KMS-11 (cell line): Measurements from ENCODE around the gene PYHIN1.

Experiments
- H2AFZ ChIP-seq: fragments of 200-600 bp; sonication (generic); 2 replicates; pipeline ENCODE4 v1.6.1; 2016; ENCODE audit warnings: antibody characterized with exemption, mixed run types, low read depth
- H3K27ac ChIP-seq: fragments of 200-600 bp; sonication (generic); 2 replicates; pipeline ENCODE4 v1.6.1; 2016; ENCODE audit warnings: mild to moderate bottlenecking, mixed run types
- H3K27me3 ChIP-seq: fragments of 200-600 bp; sonication (generic); 2 replicates; pipeline ENCODE4 v1.6.1; 2017; ENCODE audit warnings: mild to moderate bottlenecking, low read depth, mixed run types, moderate library complexity; ENCODE audit not compliant: insufficient read depth
- H3K36me3 ChIP-seq: fragments of 200-600 bp; sonication (generic); 2 replicates; pipeline ENCODE4 v1.6.1; 2017; ENCODE audit warnings: mild to moderate bottlenecking, mixed run types; ENCODE audit not compliant: insufficient read depth
- H3K4me1 ChIP-seq: fragments of 200-600 bp; sonication (generic); 2 replicates; pipeline ENCODE4 v1.6.1; 2016; ENCODE audit warnings: mild to moderate bottlenecking, low read depth, mixed run types; ENCODE audit not compliant: poor library complexity, severe bottlenecking
- H3K4me2 ChIP-seq: fragments of 200-600 bp; sonication (generic); 2 replicates; pipeline ENCODE4 v1.7.0; 2016; ENCODE audit warnings: mild to moderate bottlenecking, mixed run types
- H3K4me3 ChIP-seq: fragments of 200-600 bp; sonication (generic); IDR thresholded peaks from 2 replicates; pipeline ENCODE4 v1.6.1; 2017; ENCODE audit warnings: low read depth, low read length, mixed read lengths; ENCODE audit not compliant: insufficient read depth
- H3K79me2 ChIP-seq: fragments of 200-600 bp; sonication (generic); 2 replicates; pipeline ENCODE4 v1.6.1; 2016; ENCODE audit warnings: low read depth, mixed run types; ENCODE audit not compliant: insufficient read depth
- H3K9ac ChIP-seq: fragments of 200-600 bp; sonication (generic); 2 replicates; pipeline ENCODE4 v1.6.1; 2016; ENCODE audit warnings: mild to moderate bottlenecking, mixed run types
- H4K20me1 ChIP-seq: fragments of 200-600 bp; sonication (generic); 2 replicates; pipeline ENCODE4 v1.6.1; 2016; ENCODE audit warnings: mild to moderate bottlenecking, mixed run types; ENCODE audit not compliant: insufficient read depth
- TF ChIP-seq, protein P1 (sequence below): fragments of 200-600 bp; sonication (generic); conservative IDR thresholded peaks from 2 replicates; pipeline ENCODE4 v1.6.1; 2017; ENCODE audit warnings: low read depth, mild to moderate bottlenecking, antibody characterized with exemption, low read length, moderate library complexity, mixed read lengths

The PYHIN1 gene

DNA sequence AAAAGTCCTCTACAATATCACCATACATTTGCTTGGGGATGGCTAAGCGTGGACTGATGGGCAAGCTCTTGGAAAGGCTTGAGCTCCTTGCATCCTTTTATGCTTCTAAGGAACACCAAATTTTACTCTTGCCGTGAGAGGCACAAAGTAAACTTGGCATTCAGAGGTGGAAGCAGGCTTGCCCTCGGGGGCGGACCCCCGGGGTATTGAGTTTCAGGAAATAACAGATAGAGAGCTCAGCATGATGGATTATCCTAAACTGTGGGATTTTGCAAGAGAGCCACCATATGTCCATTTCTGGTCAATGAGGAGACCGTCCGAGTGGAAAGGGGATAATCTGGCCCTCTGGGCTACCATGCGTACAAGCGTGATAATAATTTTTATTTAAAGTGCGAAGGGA is 92.4 kb downstream of the PYHIN1 start:
- Histone ChIP-seq H2AFZ (no peak overlapping the region), H3K9ac (no peak overlapping the region), H3K4me1 (no peaks in the 10 kb centered on the region), H3K4me2 (no peak overlapping the region), H3K79me2 (no peaks in the 10 kb centered on the region), H3K36me3 (no peaks in the 10 kb centered on the region; the same call in 1 of the 2 replicates), H3K4me3 (no peak overlapping the region), H3K27ac (no peak overlapping the region), H3K27me3 (no peaks in the 10 kb centered on the region), H4K20me1 (no peaks in the 10 kb centered on the region)
- TF ChIP-seq, protein P1, sequence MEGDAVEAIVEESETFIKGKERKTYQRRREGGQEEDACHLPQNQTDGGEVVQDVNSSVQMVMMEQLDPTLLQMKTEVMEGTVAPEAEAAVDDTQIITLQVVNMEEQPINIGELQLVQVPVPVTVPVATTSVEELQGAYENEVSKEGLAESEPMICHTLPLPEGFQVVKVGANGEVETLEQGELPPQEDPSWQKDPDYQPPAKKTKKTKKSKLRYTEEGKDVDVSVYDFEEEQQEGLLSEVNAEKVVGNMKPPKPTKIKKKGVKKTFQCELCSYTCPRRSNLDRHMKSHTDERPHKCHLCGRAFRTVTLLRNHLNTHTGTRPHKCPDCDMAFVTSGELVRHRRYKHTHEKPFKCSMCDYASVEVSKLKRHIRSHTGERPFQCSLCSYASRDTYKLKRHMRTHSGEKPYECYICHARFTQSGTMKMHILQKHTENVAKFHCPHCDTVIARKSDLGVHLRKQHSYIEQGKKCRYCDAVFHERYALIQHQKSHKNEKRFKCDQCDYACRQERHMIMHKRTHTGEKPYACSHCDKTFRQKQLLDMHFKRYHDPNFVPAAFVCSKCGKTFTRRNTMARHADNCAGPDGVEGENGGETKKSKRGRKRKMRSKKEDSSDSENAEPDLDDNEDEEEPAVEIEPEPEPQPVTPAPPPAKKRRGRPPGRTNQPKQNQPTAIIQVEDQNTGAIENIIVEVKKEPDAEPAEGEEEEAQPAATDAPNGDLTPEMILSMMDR = no peak

DNA sequence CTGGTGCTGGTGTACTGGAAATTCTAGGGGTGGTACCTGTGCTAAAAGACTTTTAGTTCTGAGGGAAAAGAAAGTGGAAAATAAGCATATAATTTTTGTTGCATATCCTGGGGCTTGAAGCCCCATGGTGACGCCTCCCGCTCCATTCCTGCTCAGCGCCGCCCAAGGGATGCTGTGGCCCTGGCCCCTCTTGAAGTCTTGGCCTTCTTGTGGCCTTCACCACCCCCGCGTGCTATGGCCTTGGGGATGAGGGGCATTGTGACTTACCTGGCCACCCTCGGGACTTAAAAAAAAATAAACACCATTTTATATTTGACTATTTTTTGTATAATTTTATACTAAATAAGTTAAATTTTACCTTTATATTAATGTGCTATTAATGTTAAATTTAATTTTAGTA is 93.7 kb downstream of the PYHIN1 start:
- H3K79me2 ChIP-seq = no peaks in the 10 kb centered on the region
- no peak overlapping the region for H3K4me2 ChIP-seq
- no peaks in the 10 kb centered on the region for H3K4me1 ChIP-seq
- no peaks in the 10 kb centered on the region for H3K27me3 ChIP-seq
- H3K9ac ChIP-seq = no peak overlapping the region
- no peaks in the 10 kb centered on the region; the same call in 1 of the 2 replicates for H3K36me3 ChIP-seq
- H4K20me1 ChIP-seq = no peaks in the 10 kb centered on the region
- no peak overlapping the region for H3K4me3 ChIP-seq
- TF ChIP-seq, protein P1 = no peak
- no peak overlapping the region for H2AFZ ChIP-seq
- no peak overlapping the region for H3K27ac ChIP-seq
